GM21576 (cell line): ENCODE measurements around the gene UGCG.
"Not testable (repeated sequence)": the region's sequence is repeated elsewhere in the genome, so short reads cannot be mapped to it uniquely, and the experiment has no call there.

Experiments used
- ATAC-seq: cut with Tn5 transposase; IDR thresholded peaks from one replicate; pipeline ENCODE4 v1.9.1; 2021; ENCODE audit warnings: mild to moderate bottlenecking, moderate library complexity; ENCODE audit not compliant: unreplicated experiment

UGCG gene

GRCh38 chr9:111917980-111918379 lies 21.4 kb downstream of the UGCG start:
- ATAC-seq, result no peak

- ATAC-seq, result no peak
Observed at GRCh38 chr9:111919875-111920274, 23.3 kb downstream of the UGCG start.

GRCh38 chr9:111920531-111920930 lies 23.9 kb downstream of the UGCG start:
- ATAC-seq, result no peak

GRCh38 chr9:111922324-111923013 lies 25.9 kb downstream of the UGCG start:
- no peak for ATAC-seq

GRCh38 chr9:111924281-111924680 lies 27.7 kb downstream of the UGCG start:
- ATAC-seq, result no peak

GRCh38 chr9:111925017-111925770 lies 28.6 kb downstream of the UGCG start:
- no peak for ATAC-seq

- no peak for ATAC-seq
Observed at GRCh38 chr9:111925784-111926183, 29.2 kb downstream of the UGCG start.

GRCh38 chr9:111926421-111926875 lies 29.8 kb downstream of the UGCG start:
- ATAC-seq, result peak; percentile 98

- ATAC-seq, result no peak
Observed at GRCh38 chr9:111928359-111928720, 31.7 kb downstream of the UGCG start.

- ATAC-seq, result no peak
Observed at GRCh38 chr9:111934747-111935146, 38.1 kb downstream of the UGCG start.

- no peak for ATAC-seq
Observed at GRCh38 chr9:111936391-111936790, 39.8 kb downstream of the UGCG start.

GRCh38 chr9:111937301-111937700 lies 40.7 kb downstream of the UGCG start:
- no peak for ATAC-seq

- no peak for ATAC-seq
Observed at GRCh38 chr9:111937781-111938426, 41.3 kb downstream of the UGCG start.

- ATAC-seq, result no peak
Observed at GRCh38 chr9:111938427-111938800, 41.8 kb downstream of the UGCG start.

GRCh38 chr9:111939322-111939721 lies 42.7 kb downstream of the UGCG start:
- no peak for ATAC-seq

- ATAC-seq, result no peak
Observed at GRCh38 chr9:111940697-111941096, 44.1 kb downstream of the UGCG start.

- no peak for ATAC-seq
Observed at GRCh38 chr9:111943200-111943599, 46.6 kb downstream of the UGCG start.

GRCh38 chr9:111943746-111944145 lies 47.1 kb downstream of the UGCG start:
- no peak for ATAC-seq

- no peak for ATAC-seq
Observed at GRCh38 chr9:111944241-111944866, 47.7 kb downstream of the UGCG start.

- ATAC-seq, result peak; percentile 84
Observed at GRCh38 chr9:111945216-111945615, 48.6 kb downstream of the UGCG start.

GRCh38 chr9:111948109-111948508 lies 51.5 kb downstream of the UGCG start:
- ATAC-seq, result not testable (repeated sequence)
